Embryonic facial prominence (tissue), 1 donor: ENCODE results near the gene COLEC11.
"Not testable (repeated sequence)": the region's sequence is repeated elsewhere in the genome, so short reads cannot be mapped to it uniquely, and the experiment has no call there.

Experiments used
- DNase-seq: peaks from one replicate; pipeline ENCODE4 v3.0.0-alpha.2; 2016; ENCODE audit errors: extremely low spot score

Gene COLEC11

GRCh38 chr2:3654531-3655225 lies 59.8 kb downstream of the COLEC11 start:
- DNase-seq = no peak

- DNase-seq = no peak
These were observed 61.2 kb downstream of the COLEC11 start for GRCh38 chr2:3655871-3656761.

GRCh38 chr2:3656762-3657721 lies 62.1 kb downstream of the COLEC11 start:
- peak; percentile 36 for DNase-seq

- DNase-seq = no peak
These were observed 63.0 kb downstream of the COLEC11 start, which contains the start of gene ALLC for GRCh38 chr2:3657881-3658280. Gene ALLC, plus strand, starts transcription at chr2:3658200. Its CDS starts 12,958 bp downstream, at chr2:3671158.

GRCh38 chr2:3659447-3660432 lies 64.8 kb downstream of the COLEC11 start:
- DNase-seq = no peak

GRCh38 chr2:3660640-3661039 lies 65.7 kb downstream of the COLEC11 start:
- DNase-seq = not testable (repeated sequence)

GRCh38 chr2:3661149-3661660 lies 66.3 kb downstream of the COLEC11 start:
- DNase-seq = no peak

GRCh38 chr2:3662239-3662638 lies 67.3 kb downstream of the COLEC11 start:
- no peak for DNase-seq

GRCh38 chr2:3664118-3664517 lies 69.2 kb downstream of the COLEC11 start:
- DNase-seq = no peak

- no peak for DNase-seq
These were observed 70.0 kb downstream of the COLEC11 start for GRCh38 chr2:3664925-3665324.

- no peak for DNase-seq
These were observed 71.1 kb downstream of the COLEC11 start for GRCh38 chr2:3665886-3666612.

- DNase-seq = no peak
These were observed 71.7 kb downstream of the COLEC11 start for GRCh38 chr2:3666613-3666975.

- DNase-seq = no peak
These were observed 72.3 kb downstream of the COLEC11 start for GRCh38 chr2:3667151-3667631.

GRCh38 chr2:3669656-3670055 lies 74.7 kb downstream of the COLEC11 start:
- DNase-seq = no peak

- no peak for DNase-seq
These were observed 75.5 kb downstream of the COLEC11 start for GRCh38 chr2:3670376-3670775.

GRCh38 chr2:3670941-3671340 lies 76.0 kb downstream of the COLEC11 start:
- DNase-seq = no peak

- DNase-seq = no peak
These were observed 78.2 kb downstream of the COLEC11 start for GRCh38 chr2:3672861-3673678.

- DNase-seq = no peak
These were observed 79.3 kb downstream of the COLEC11 start for GRCh38 chr2:3674066-3674845.
